BE2C (cell line): ENCODE measurements around the gene FBXO8.
"Not testable (repeated sequence)": the region's sequence is repeated elsewhere in the genome, so short reads cannot be mapped to it uniquely, and the experiment has no call there.

ENCODE experiments used
- DNase-seq: peaks from one replicate; pipeline ENCODE4 v3.0.0-alpha.2; 2020
- H3K27me3 ChIP-seq: fragments of 250-450 bp; sonication (Bioruptor Pico); 2 replicates; pipeline ENCODE4 v1.5.1; 2020; ENCODE audit warnings: mild to moderate bottlenecking
- H3K36me3 ChIP-seq: fragments of 250-450 bp; sonication (Bioruptor Pico); 2 replicates; pipeline ENCODE4 v1.5.1; 2020; ENCODE audit warnings: mild to moderate bottlenecking
- H3K4me1 ChIP-seq: fragments of 250-450 bp; sonication (Bioruptor Pico); 2 replicates; pipeline ENCODE4 v1.5.1; 2020
- H3K4me3 ChIP-seq: 2 replicates; pipeline ENCODE4 v1.5.1; 2011; ENCODE audit warnings: low read depth, low read length
- H3K9me3 ChIP-seq: fragments of 250-450 bp; sonication (Bioruptor Pico); 2 replicates; pipeline ENCODE4 v1.5.1; 2020
- TF ChIP-seq, protein P1 (sequence below): IDR thresholded peaks from 2 replicates; pipeline ENCODE4 v1.5.1; 2012; ENCODE audit warnings: mild to moderate bottlenecking, low read depth, low read length

The FBXO8 gene

DNA sequence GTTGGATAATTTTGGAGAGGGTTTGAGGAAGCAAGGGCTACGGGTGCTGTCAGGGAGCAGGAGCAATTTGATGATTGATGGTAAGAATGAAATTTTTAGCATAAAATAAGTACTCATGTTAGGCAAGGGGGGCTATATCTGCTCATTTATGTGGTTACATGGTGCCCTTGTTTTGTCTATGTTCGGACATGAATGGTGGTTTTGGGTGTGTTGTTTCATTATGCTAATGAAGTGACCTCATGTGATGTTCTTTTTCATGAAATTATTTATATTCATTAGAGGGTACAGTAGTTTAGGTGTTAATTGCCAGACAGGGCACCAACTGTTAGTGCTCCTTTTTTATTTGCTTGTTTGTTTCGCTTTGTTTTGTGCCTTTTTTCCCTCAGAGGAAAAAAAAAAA, 29.5 kb upstream of the FBXO8 start:
- TF ChIP-seq, protein P1, sequence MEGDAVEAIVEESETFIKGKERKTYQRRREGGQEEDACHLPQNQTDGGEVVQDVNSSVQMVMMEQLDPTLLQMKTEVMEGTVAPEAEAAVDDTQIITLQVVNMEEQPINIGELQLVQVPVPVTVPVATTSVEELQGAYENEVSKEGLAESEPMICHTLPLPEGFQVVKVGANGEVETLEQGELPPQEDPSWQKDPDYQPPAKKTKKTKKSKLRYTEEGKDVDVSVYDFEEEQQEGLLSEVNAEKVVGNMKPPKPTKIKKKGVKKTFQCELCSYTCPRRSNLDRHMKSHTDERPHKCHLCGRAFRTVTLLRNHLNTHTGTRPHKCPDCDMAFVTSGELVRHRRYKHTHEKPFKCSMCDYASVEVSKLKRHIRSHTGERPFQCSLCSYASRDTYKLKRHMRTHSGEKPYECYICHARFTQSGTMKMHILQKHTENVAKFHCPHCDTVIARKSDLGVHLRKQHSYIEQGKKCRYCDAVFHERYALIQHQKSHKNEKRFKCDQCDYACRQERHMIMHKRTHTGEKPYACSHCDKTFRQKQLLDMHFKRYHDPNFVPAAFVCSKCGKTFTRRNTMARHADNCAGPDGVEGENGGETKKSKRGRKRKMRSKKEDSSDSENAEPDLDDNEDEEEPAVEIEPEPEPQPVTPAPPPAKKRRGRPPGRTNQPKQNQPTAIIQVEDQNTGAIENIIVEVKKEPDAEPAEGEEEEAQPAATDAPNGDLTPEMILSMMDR: no peak
- H3K36me3 ChIP-seq: peaks cover 97% of the 10 kb centered on the region
- H3K27me3 ChIP-seq: no peaks in the 10 kb centered on the region
- no peak overlapping the region for H3K4me3 ChIP-seq
- no peaks in the 10 kb centered on the region for H3K9me3 ChIP-seq
- DNase-seq: no peak
- peaks cover 52% of the 10 kb centered on the region for H3K4me1 ChIP-seq

DNA sequence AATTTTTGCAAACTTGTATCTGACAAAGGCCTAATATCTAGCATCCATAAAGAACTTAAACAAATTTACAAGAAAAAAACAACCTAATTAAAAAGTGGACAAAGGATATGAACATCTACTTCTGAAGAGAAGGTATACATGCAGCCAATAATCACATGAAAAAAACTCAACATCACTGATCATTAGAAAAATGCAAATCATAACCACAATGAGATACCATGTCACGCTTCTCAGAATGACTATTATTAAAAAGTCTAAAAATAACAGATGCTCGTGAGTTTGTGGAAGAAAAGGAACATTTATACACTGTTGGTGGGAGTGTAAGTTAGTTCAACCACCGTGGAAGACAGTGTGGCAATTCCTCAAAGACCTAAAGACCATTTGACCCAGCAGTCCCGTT, 24.2 kb upstream of the FBXO8 start:
- TF ChIP-seq, protein P1: no peak
- Histone ChIP-seq H3K27me3 (no peaks in the 10 kb centered on the region), H3K36me3 (peaks cover 99% of the 10 kb centered on the region), H3K4me3 (no peak overlapping the region), H3K9me3 (no peaks in the 10 kb centered on the region), H3K4me1 (peaks cover 23% of the 10 kb centered on the region)
- DNase-seq: no peak

DNA sequence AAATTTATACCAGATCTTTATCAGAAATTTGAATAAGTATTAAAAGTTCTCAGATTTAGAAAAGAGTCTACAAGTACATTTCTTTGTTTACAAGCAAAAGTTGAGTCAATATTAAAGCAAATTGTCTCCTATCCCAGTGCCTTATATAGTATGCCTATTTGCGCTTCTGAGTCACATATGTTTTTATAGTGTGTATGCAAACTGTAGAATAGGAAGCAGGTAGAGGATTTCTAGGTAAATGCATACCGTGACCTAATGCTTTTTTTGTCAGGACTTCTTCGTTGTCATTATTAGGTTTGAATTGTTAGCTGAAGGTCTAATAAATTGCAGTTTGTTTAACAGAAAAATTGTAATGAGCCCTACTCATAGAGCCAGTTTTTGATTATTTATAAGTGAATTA, 22.5 kb upstream of the FBXO8 start:
- DNase-seq: no peak
- no peak overlapping the region for H3K4me3 ChIP-seq
- peaks cover 11% of the 10 kb centered on the region for H3K4me1 ChIP-seq
- no peaks in the 10 kb centered on the region for H3K9me3 ChIP-seq
- TF ChIP-seq, protein P1: no peak
- H3K27me3 ChIP-seq: no peaks in the 10 kb centered on the region
- peaks cover 99% of the 10 kb centered on the region for H3K36me3 ChIP-seq

DNA sequence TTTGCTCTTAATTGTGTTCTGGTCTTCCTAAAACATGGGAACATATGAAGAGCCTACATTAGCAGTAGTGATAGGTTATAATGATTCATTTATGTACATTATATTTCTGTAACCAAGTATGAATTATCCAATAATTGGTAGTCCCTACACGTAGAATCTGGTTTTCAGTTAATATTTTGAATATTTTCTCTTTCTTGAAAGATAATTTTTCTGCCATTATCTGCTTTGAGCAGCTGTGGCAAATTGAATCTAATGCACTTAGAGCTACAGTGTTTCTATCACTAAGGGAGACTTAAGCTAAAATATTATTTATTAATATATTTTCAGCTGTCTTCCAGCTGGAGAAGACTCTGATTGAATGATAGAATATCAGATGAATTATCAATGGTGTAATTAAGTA, 21.2 kb upstream of the FBXO8 start:
- TF ChIP-seq, protein P1: no peak
- DNase-seq: no peak
- Histone ChIP-seq H3K9me3 (no peaks in the 10 kb centered on the region), H3K4me1 (peaks cover 11% of the 10 kb centered on the region), H3K27me3 (no peaks in the 10 kb centered on the region), H3K4me3 (no peak overlapping the region), H3K36me3 (peaks cover 99% of the 10 kb centered on the region)

DNA sequence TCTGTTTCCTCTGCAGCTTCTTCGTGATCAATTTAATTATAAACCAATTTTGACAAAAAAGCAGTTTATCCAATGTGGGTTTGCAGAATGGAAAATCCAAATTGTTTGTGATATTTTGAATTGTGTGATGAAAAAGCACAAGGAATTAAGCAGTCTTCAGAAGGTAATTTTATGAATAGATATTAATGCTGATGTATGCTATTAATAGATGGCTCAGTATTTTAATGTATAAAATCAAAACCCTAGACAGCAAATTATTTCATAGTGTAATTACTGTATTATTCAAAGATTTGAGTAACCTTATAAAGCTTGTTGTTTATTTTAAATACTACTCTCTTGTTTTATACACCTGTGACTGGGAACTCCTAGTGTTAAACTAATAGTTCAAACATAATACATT, 20.2 kb upstream of the FBXO8 start:
- TF ChIP-seq, protein P1: no peak
- Histone ChIP-seq H3K9me3 (no peaks in the 10 kb centered on the region), H3K36me3 (peaks cover 99% of the 10 kb centered on the region), H3K4me3 (no peak overlapping the region), H3K4me1 (peaks cover 6% of the 10 kb centered on the region), H3K27me3 (no peaks in the 10 kb centered on the region)
- DNase-seq: no peak

DNA sequence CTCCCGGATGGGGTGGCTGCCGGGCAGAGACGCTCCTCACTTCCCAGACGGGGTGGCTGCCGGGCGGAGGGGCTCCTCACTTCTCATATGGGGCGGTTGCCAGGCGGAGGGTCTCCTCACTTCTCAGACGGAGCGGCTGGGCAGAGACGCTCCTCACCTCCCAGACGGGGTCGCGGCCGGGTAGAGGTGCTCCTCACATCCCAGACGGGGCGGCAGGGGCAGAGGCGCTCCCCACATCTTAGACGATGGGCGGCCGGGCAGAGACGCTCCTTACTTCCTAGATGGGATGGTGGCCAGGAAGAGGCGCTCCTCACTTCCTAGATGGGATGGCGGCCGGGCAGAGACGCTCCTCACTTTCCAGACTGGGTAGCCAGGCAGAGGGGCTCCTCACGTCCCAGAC, 11.7 kb upstream of the FBXO8 start:
- peaks cover 76% of the 10 kb centered on the region for H3K36me3 ChIP-seq
- H3K9me3 ChIP-seq, DNase-seq: not testable (repeated sequence)

DNA sequence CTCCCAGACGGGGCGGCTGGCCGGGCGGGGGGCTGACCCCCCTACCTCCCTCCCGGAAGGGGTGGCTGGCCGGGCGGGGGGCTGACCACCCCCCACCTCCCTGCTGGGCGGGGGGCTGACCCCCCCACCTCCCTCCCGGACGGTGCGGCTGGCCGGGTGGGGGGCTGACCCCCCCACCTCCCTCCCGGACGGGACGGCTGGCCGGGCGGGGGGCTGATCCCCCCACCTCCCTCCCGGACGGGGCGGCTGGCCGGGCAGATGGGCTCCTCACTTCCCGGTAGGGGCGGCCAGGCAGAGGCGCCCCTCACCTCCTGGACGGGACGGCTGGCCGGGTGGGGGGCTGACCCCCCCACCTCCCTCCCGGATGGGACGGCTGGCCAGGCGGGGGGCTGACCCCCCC, 11.2 kb upstream of the FBXO8 start:
- peaks cover 75% of the 10 kb centered on the region for H3K36me3 ChIP-seq
- H3K4me3 ChIP-seq, H3K9me3 ChIP-seq, H3K4me1 ChIP-seq, H3K27me3 ChIP-seq, DNase-seq: not testable (repeated sequence)

More for the DNA sequence above, 11.7 kb upstream of the FBXO8 start:
- H3K4me1 ChIP-seq, H3K4me3 ChIP-seq, H3K27me3 ChIP-seq: not testable (repeated sequence)
